Measurements from ENCODE around the gene BMERB1. TPM values are rescaled to one million over a fixed set of nuclear protein-coding genes. Genes with fewer than 3 reads are reported as not detected.

BMERB1 gene
- total RNA-seq, 1 experiment from 2014 or later = 3.8 TPM

GRCh38 chr16:15444264-15444663 lies 9.9 kb downstream of the BMERB1 start:
- intact Hi-C loops (cut with micrococcal nuclease) = no loop called here
- no peaks in the 10 kb centered on the region for H3K27me3 ChIP-seq (ENCODE audit: low read length)
- H2AFZ ChIP-seq (ENCODE audit: low read length) = no peak overlapping the region
- no peaks in the 10 kb centered on the region for H3K36me3 ChIP-seq (ENCODE audit: low read depth, low read length)
- no TSS peak for BruUV-seq (replicated peaks)
- POLR2A ChIA-PET (ENCODE audit: unreplicated experiment) = no interaction called here
- ATAC-seq = no peak
- H4K20me1 ChIP-seq (ENCODE audit: low read length) = no peaks in the 10 kb centered on the region
- no peaks in the 10 kb centered on the region for H3K9me3 ChIP-seq (ENCODE audit: low read length)
- H3K27ac ChIP-seq (ENCODE audit: low read length) = no peak overlapping the region
- no peaks in the 10 kb centered on the region for H3K9me2 ChIP-seq (replicated peaks; ENCODE audit: low read length)
- H3K4me1 ChIP-seq (ENCODE audit: insufficient read depth, low read length) = peaks cover 33% of the 10 kb centered on the region
- TF ChIP-seq EZH2 (IDR thresholded peaks at IDR 0.05; ENCODE audit: low read length, unreplicated experiment) = no peak
- no peak for TF ChIP-seq EZH2phosphoT487 (IDR thresholded peaks at IDR 0.05; ENCODE audit: borderline replicate concordance, low read length)
- TF ChIP-seq CTCF (conservative IDR thresholded peaks at IDR 0.05; ENCODE audit: low read depth, low read length) = no peak
- DNase-seq = no peak
- H3K4me2 ChIP-seq (ENCODE audit: low read length) = no peak overlapping the region
- H3F3A ChIP-seq (ENCODE audit: low read length, unreplicated experiment) = peaks cover 10% of the 10 kb centered on the region
- H3K79me2 ChIP-seq (ENCODE audit: low read length) = no peaks in the 10 kb centered on the region
- H3K4me3 ChIP-seq (ENCODE audit: low read length) = no peak overlapping the region
- CTCF ChIA-PET = no interaction called here
- H3K9ac ChIP-seq (ENCODE audit: low read length) = no peak overlapping the region

GRCh38 chr16:15445450-15445849 lies 11.1 kb downstream of the BMERB1 start:
- Histone ChIP-seq H3K27ac (ENCODE audit: low read length) (no peak overlapping the region), H3F3A (ENCODE audit: low read length, unreplicated experiment) (peaks cover 8% of the 10 kb centered on the region), H3K4me2 (ENCODE audit: low read length) (no peak overlapping the region), H3K9ac (ENCODE audit: low read length) (no peak overlapping the region), H3K9me2 (replicated peaks; ENCODE audit: low read length) (no peaks in the 10 kb centered on the region), H3K27me3 (ENCODE audit: low read length) (no peaks in the 10 kb centered on the region), H2AFZ (ENCODE audit: low read length) (no peak overlapping the region), H3K79me2 (ENCODE audit: low read length) (no peaks in the 10 kb centered on the region), H3K9me3 (ENCODE audit: low read length) (no peaks in the 10 kb centered on the region), H3K4me3 (ENCODE audit: low read length) (no peak overlapping the region), H3K4me1 (ENCODE audit: insufficient read depth, low read length) (peaks cover 23% of the 10 kb centered on the region), H4K20me1 (ENCODE audit: low read length) (no peaks in the 10 kb centered on the region), H3K36me3 (ENCODE audit: low read depth, low read length) (no peaks in the 10 kb centered on the region)
- TF ChIP-seq EZH2phosphoT487 (IDR thresholded peaks at IDR 0.05; ENCODE audit: borderline replicate concordance, low read length) (no peak), CTCF (conservative IDR thresholded peaks at IDR 0.05; ENCODE audit: low read depth, low read length) (no peak), EZH2 (IDR thresholded peaks at IDR 0.05; ENCODE audit: low read length, unreplicated experiment) (no peak)
- no TSS peak for BruUV-seq (replicated peaks)
- ChIA-PET POLR2A (ENCODE audit: unreplicated experiment) (no interaction called here), CTCF (no interaction called here)
- ATAC-seq (no peak), DNase-seq (no peak)
- intact Hi-C loops (cut with micrococcal nuclease) = no loop called here

GRCh38 chr16:15446901-15447300 lies 12.5 kb downstream of the BMERB1 start:
- Histone ChIP-seq H3F3A (ENCODE audit: low read length, unreplicated experiment) (no peaks in the 10 kb centered on the region), H3K9me3 (ENCODE audit: low read length) (no peaks in the 10 kb centered on the region), H3K9ac (ENCODE audit: low read length) (no peak overlapping the region), H3K9me2 (replicated peaks; ENCODE audit: low read length) (no peaks in the 10 kb centered on the region), H3K4me3 (ENCODE audit: low read length) (no peak overlapping the region), H2AFZ (ENCODE audit: low read length) (no peak overlapping the region), H3K4me1 (ENCODE audit: insufficient read depth, low read length) (peaks cover 9% of the 10 kb centered on the region), H3K79me2 (ENCODE audit: low read length) (no peaks in the 10 kb centered on the region), H3K27me3 (ENCODE audit: low read length) (no peaks in the 10 kb centered on the region), H3K4me2 (ENCODE audit: low read length) (no peak overlapping the region), H4K20me1 (ENCODE audit: low read length) (no peaks in the 10 kb centered on the region), H3K36me3 (ENCODE audit: low read depth, low read length) (no peaks in the 10 kb centered on the region), H3K27ac (ENCODE audit: low read length) (no peak overlapping the region)
- intact Hi-C loops (cut with micrococcal nuclease) = no loop called here
- DNase-seq (no peak), ATAC-seq (no peak)
- CTCF ChIA-PET = no interaction called here
- no peak for TF ChIP-seq EZH2 (IDR thresholded peaks at IDR 0.05; ENCODE audit: low read length, unreplicated experiment)
- TF ChIP-seq CTCF (conservative IDR thresholded peaks at IDR 0.05; ENCODE audit: low read depth, low read length) = no peak
- no peak for TF ChIP-seq EZH2phosphoT487 (IDR thresholded peaks at IDR 0.05; ENCODE audit: borderline replicate concordance, low read length)
- BruUV-seq (replicated peaks) = no TSS peak
- POLR2A ChIA-PET (ENCODE audit: unreplicated experiment) = no interaction called here
